Tibial nerve (tissue), 4 donors: ENCODE data around the gene ATP6V1C2.

Source experiments
- EP300 ChIP-seq, 2 donors: sonication (generic); formaldehyde crosslinking; IDR thresholded peaks; one replicate each; pipeline ENCODE4 v1.6.1; 2017; ENCODE audit warnings: antibody characterized with exemption in 2 of 2, mild to moderate bottlenecking in 1 of 2
- POLR2A ChIP-seq, 2 donors: fragments of 450-650 bp; IDR thresholded peaks; one replicate each; pipeline ENCODE4 v1.6.1; 2017; ENCODE audit warnings: antibody characterized with exemption in 2 of 2, mild to moderate bottlenecking in 2 of 2, moderate library complexity in 2 of 2
- TF ChIP-seq, protein P1 (sequence below), 5 experiments: fragments of 200-600 bp in 3 of 5; fragments of 450-650 bp in 2 of 5; sonication (generic) in 3 of 5; IDR thresholded peaks; one replicate each; pipeline ENCODE4 v1.5.1; 2016 to 2019; ENCODE audit warnings: antibody characterized with exemption in 5 of 5, mild to moderate bottlenecking in 3 of 5, moderate library complexity in 2 of 5

DNA sequence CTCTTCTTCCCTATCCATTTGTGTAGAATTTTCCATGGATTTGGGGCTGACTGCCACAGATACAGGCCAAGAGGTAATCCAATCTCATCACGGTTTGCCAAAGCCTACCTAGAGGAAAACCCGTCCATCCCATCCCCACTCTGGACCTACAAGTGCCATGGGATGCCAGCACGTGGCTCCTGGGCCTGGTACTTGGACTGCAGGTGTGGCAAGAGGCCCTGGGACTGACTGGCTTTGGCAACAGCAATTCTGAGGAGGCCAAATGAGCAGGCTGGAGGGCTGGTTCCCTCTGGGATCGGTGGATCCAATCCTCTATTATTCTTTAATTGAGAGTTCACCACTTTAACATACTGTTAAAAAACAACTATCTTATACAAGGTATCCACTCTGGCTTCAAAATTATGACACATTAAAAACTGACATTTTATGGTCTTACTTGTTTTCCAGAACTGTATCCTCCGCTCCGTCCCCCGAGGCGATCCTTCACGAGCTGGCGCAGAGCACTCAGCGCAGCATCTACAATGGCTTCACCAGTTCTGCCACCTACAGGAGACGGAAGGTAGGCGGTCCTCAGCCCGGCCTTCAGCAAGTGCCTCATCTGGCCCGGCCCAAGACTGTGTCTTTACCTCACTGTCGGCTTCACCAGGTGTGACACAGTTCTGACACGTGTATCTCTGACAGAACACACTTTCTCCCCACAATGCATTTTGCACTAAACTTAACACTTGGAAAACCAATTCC is 71.4 kb downstream of the ATP6V1C2 start:
- TF ChIP-seq, protein P1, sequence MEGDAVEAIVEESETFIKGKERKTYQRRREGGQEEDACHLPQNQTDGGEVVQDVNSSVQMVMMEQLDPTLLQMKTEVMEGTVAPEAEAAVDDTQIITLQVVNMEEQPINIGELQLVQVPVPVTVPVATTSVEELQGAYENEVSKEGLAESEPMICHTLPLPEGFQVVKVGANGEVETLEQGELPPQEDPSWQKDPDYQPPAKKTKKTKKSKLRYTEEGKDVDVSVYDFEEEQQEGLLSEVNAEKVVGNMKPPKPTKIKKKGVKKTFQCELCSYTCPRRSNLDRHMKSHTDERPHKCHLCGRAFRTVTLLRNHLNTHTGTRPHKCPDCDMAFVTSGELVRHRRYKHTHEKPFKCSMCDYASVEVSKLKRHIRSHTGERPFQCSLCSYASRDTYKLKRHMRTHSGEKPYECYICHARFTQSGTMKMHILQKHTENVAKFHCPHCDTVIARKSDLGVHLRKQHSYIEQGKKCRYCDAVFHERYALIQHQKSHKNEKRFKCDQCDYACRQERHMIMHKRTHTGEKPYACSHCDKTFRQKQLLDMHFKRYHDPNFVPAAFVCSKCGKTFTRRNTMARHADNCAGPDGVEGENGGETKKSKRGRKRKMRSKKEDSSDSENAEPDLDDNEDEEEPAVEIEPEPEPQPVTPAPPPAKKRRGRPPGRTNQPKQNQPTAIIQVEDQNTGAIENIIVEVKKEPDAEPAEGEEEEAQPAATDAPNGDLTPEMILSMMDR (IDR thresholded peaks at IDR 0.05) = no peak
- TF ChIP-seq POLR2A (IDR thresholded peaks at IDR 0.05) = no peak
- no peak for TF ChIP-seq EP300 (IDR thresholded peaks at IDR 0.05)
